Activated B cell treated with CpG ODN at 0.5 μM for 24 hours (primary cell): ENCODE results near the gene OR8S1. TPM values are rescaled to one million over a fixed set of nuclear protein-coding genes. Genes with fewer than 3 reads are reported as not detected.

ENCODE experiments used
- ATAC-seq: fragments of 200-7000 bp; cut with Tn5 transposase; one replicate; pipeline ENCODE4 v1.10.0; 2021; ENCODE audit warnings: low read depth, mild to moderate bottlenecking, moderate library complexity
- CTCF ChIA-PET: fragments of 350-600 bp; sonication (Branson Sonifier 250); formaldehyde crosslinking; loops from one replicate; lab custom pipeline; 2021; ENCODE audit warnings: antibody characterized with exemption; lab: Charles Lee
- POLR2A ChIA-PET: fragments of 350-600 bp; sonication (Branson Sonifier 250); formaldehyde crosslinking; loops from one replicate; lab custom pipeline; 2021; ENCODE audit warnings: antibody characterized with exemption; lab: Charles Lee
- DNase-seq: peaks from one replicate; pipeline ENCODE4 v3.0.0; 2022
- H3K27ac Mint-ChIP-seq: one replicate; pipeline ENCODE4 v1.8.0; 2020; ENCODE audit warnings: mixed read lengths
- H3K27me3 Mint-ChIP-seq: one replicate; pipeline ENCODE4 v1.8.0; 2021; ENCODE audit warnings: mixed read lengths
- H3K36me3 Mint-ChIP-seq: one replicate; pipeline ENCODE4 v1.8.0; 2021; ENCODE audit warnings: low read depth, mixed read lengths
- H3K4me1 Mint-ChIP-seq: one replicate; pipeline ENCODE4 v1.8.0; 2021; ENCODE audit warnings: mixed read lengths
- H3K4me3 Mint-ChIP-seq: one replicate; pipeline ENCODE4 v1.8.0; 2020; ENCODE audit warnings: mild to moderate bottlenecking, mixed read lengths
- H3K9me3 Mint-ChIP-seq: one replicate; pipeline ENCODE4 v1.8.0; 2020; ENCODE audit warnings: mixed read lengths
- CTCF ChIP-seq: fragments of 200-600 bp; IDR thresholded peaks from one replicate; pipeline ENCODE4 v1.8.0; 2022; ENCODE audit warnings: antibody characterized with exemption, mild to moderate bottlenecking
- intact Hi-C: fragments of 100-400 bp; cut with micrococcal nuclease; formaldehyde crosslinking; loops from one replicate; pipeline ENCODE4 v1.15.1; 2024
- total RNA-seq: library from RNA; stranded (reverse); gene quantifications from 2 replicates; pipeline ENCODE4 v1.2.3, GENCODE V29; 2022

The OR8S1 gene
- total RNA-seq = not detected in 2 replicates

GRCh38 chr12:48525332-48525731 lies at the start of gene OR8S1:
Gene OR8S1, plus strand, starts transcription at chr12:48525632. Its CDS starts 0 bp downstream, at chr12:48525632.
- intact Hi-C loops = no loop called here
- no peak within 1 kb of the TSS for H3K4me3 Mint-ChIP-seq

GRCh38 chr12:48482198-48482597 lies 43.2 kb upstream of the OR8S1 start, which contains the start of gene C12orf54:
Gene C12orf54, plus strand, starts transcription at chr12:48482498. Its CDS starts 799 bp downstream, at chr12:48483297.
- Mint-ChIP-seq H3K27me3 (peaks cover 3% of the 10 kb centered on the region), H3K9me3 (peaks cover 8% of the 10 kb centered on the region), H3K27ac (no peak within 1 kb of the TSS), H3K36me3 (no peaks in the 10 kb centered on the region), H3K4me3 (no peak within 1 kb of the TSS), H3K4me1 (no peaks in the 10 kb centered on the region)
- TF ChIP-seq CTCF = no peak
- POLR2A ChIA-PET = no interaction called here
- CTCF ChIA-PET = no interaction called here
- no peak for ATAC-seq
- DNase-seq = no peak
- intact Hi-C loops = no loop called here

More at GRCh38 chr12:48525332-48525731, at the start of gene OR8S1:
- no peak for DNase-seq
- Mint-ChIP-seq H3K36me3 (no peaks in the 10 kb centered on the region), H3K27ac (no peak within 1 kb of the TSS), H3K27me3 (peaks cover 12% of the 10 kb centered on the region), H3K9me3 (no peaks in the 10 kb centered on the region), H3K4me1 (no peaks in the 10 kb centered on the region)
- ATAC-seq = no peak
- no peak for TF ChIP-seq CTCF
- ChIA-PET POLR2A (no interaction called here), CTCF (no interaction called here)

GRCh38 chr12:48482930-48483329 lies 42.5 kb upstream of the OR8S1 start:
- Mint-ChIP-seq H3K27ac (no peak overlapping the region), H3K9me3 (peaks cover 8% of the 10 kb centered on the region), H3K4me3 (no peak overlapping the region), H3K36me3 (no peaks in the 10 kb centered on the region), H3K27me3 (no peaks in the 10 kb centered on the region), H3K4me1 (no peaks in the 10 kb centered on the region)
- intact Hi-C loops = no loop called here
- CTCF ChIA-PET = no interaction called here
- DNase-seq (no peak), ATAC-seq (no peak)
- POLR2A ChIA-PET = no interaction called here
- no peak for TF ChIP-seq CTCF

- ATAC-seq (no peak), DNase-seq (no peak)
- no peaks in the 10 kb centered on the region for H3K4me1 Mint-ChIP-seq
- H3K9me3 Mint-ChIP-seq = no peaks in the 10 kb centered on the region
- ChIA-PET CTCF (no interaction called here), POLR2A (no interaction called here)
- no peak overlapping the region for H3K4me3 Mint-ChIP-seq
- H3K27ac Mint-ChIP-seq = no peak overlapping the region
- intact Hi-C loops = no loop called here
- H3K36me3 Mint-ChIP-seq = no peaks in the 10 kb centered on the region
- H3K27me3 Mint-ChIP-seq = no peaks in the 10 kb centered on the region
- TF ChIP-seq CTCF = no peak
These were observed 39.2 kb upstream of the OR8S1 start for GRCh38 chr12:48486261-48486660.

GRCh38 chr12:48486679-48487078 lies 38.8 kb upstream of the OR8S1 start:
- no peak for ATAC-seq

More at GRCh38 chr12:48486679-48487078, 38.8 kb upstream of the OR8S1 start:
- H3K27ac Mint-ChIP-seq = no peak overlapping the region
- no peak for TF ChIP-seq CTCF
- ChIA-PET POLR2A (no interaction called here), CTCF (no interaction called here)
- H3K9me3 Mint-ChIP-seq = no peaks in the 10 kb centered on the region
- intact Hi-C loops = no loop called here
- no peak for DNase-seq
- no peaks in the 10 kb centered on the region for H3K36me3 Mint-ChIP-seq
- H3K27me3 Mint-ChIP-seq = no peaks in the 10 kb centered on the region
- H3K4me3 Mint-ChIP-seq = no peak overlapping the region
- H3K4me1 Mint-ChIP-seq = no peaks in the 10 kb centered on the region
